HCT116 (cell line): ENCODE results near the gene PLK5. TPM values are rescaled to one million over a fixed set of nuclear protein-coding genes. Genes with fewer than 3 reads are reported as not detected.

Experiments
- ATAC-seq: fragments of 200-7000 bp; cut with Tn5 transposase; 2 replicates; pipeline ENCODE4 v1.9.1; 2020; ENCODE audit warnings: mild to moderate bottlenecking, moderate library complexity
- BruUV-seq: library from RNA; stranded (reverse); fragments of 400-500 nt; replicated peaks from 2 replicates; lab custom pipeline; 2021; lab: Mats Ljungman, UMichigan
- CTCF ChIA-PET: fragments of 300-600 bp; sonication (Branson Sonifier 250); formaldehyde crosslinking; loops from one replicate; lab custom pipeline; 2021; ENCODE audit warnings: antibody characterized with exemption; lab: Charles Lee
- POLR2A ChIA-PET: fragments of 300-600, 350-600 bp; sonication (Branson Sonifier 250); formaldehyde crosslinking; loops from one replicate; lab custom pipeline; 2021; ENCODE audit warnings: antibody characterized with exemption; lab: Charles Lee
- RAD21 ChIA-PET, 2 experiments: fragments of 300-600 bp; sonication (Branson Sonifier 250); formaldehyde crosslinking; loops; one replicate each; lab custom pipeline; 2023; ENCODE audit warnings: low total read pairs in 2 of 2; ENCODE audit not compliant: uncharacterized antibody in 2 of 2, unreplicated experiment in 2 of 2, low non-redundant PET in 1 of 2; lab: Charles Lee
- DNase-seq: peaks from one replicate; pipeline ENCODE4 v3.0.0-alpha.2; 2010; ENCODE audit warnings: low read depth, low spot score
- H2AFZ ChIP-seq: fragments of 200-600 bp; shearing (Covaris generic), sonication (generic); 2 replicates; pipeline ENCODE4 v1.6.1; 2017; ENCODE audit warnings: low read depth, mixed run types, mixed read lengths, antibody characterized with exemption, low read length; ENCODE audit not compliant: poor library complexity, severe bottlenecking
- H3K27ac ChIP-seq: 2 replicates; pipeline ENCODE4 v1.5.1; 2012; ENCODE audit warnings: low read depth, low read length
- H3K27me3 ChIP-seq: fragments of 200-600 bp; sonication (generic); 2 replicates; pipeline ENCODE4 v1.6.1; 2016; ENCODE audit warnings: mixed run types, low read length, mixed read lengths; ENCODE audit not compliant: insufficient read depth
- H3K36me3 ChIP-seq, 2 experiments: fragments of 200-500 bp in 1 of 2; fragments of 200-600 bp in 1 of 2; sonication (Bioruptor generic) in 1 of 2; sonication (generic) in 1 of 2; 2 replicates each; pipeline versions ENCODE4 v1.5.1 to v1.6.1; 2014 to 2016; ENCODE audit warnings: low read length in 2 of 2, inconsistent platforms in 1 of 2, mixed read lengths in 1 of 2, mixed run types in 1 of 2; ENCODE audit not compliant: insufficient read depth in 2 of 2, control insufficient read depth in 1 of 2
- H3K4me1 ChIP-seq, 2 experiments: fragments of 200-600 bp in 1 of 2; sonication (generic) in 1 of 2; 2 replicates each; pipeline versions ENCODE4 v1.5.1 to v1.6.1; 2012 to 2017; ENCODE audit warnings: low read length in 2 of 2, inconsistent platforms in 1 of 2, mild to moderate bottlenecking in 1 of 2, mixed read lengths in 1 of 2, mixed run types in 1 of 2, moderate library complexity in 1 of 2; ENCODE audit not compliant: insufficient read depth in 2 of 2, control insufficient read depth in 1 of 2
- H3K4me2 ChIP-seq: fragments of 200-600 bp; sonication (generic); 2 replicates; pipeline ENCODE4 v1.6.1; 2017; ENCODE audit warnings: mixed run types, low read length, mixed read lengths
- H3K4me3 ChIP-seq, 2 experiments: fragments of 200-600 bp in 1 of 2; sonication (generic) in 1 of 2; replicated peaks in 1 of 2; 2 replicates each; pipeline ENCODE4 v1.5.1; 2011 to 2016; ENCODE audit warnings: low read length in 2 of 2, control low read depth in 1 of 2, low read depth in 1 of 2, mild to moderate bottlenecking in 1 of 2, mixed read lengths in 1 of 2, mixed run types in 1 of 2
- H3K79me2 ChIP-seq: fragments of 200-600 bp; sonication (generic); 2 replicates; pipeline ENCODE4 v1.6.1; 2017; ENCODE audit warnings: mild to moderate bottlenecking, mixed run types, low read length, moderate library complexity, mixed read lengths; ENCODE audit not compliant: insufficient read depth
- H3K9ac ChIP-seq: fragments of 200-600 bp; sonication (generic); 2 replicates; pipeline ENCODE4 v1.6.1; 2016; ENCODE audit warnings: low read length, mixed read lengths
- H3K9me2 ChIP-seq: fragments of 200-600 bp; sonication (generic), shearing (Covaris generic); 2 replicates; pipeline ENCODE4 v1.6.1; 2017; ENCODE audit warnings: mixed run types, mild to moderate bottlenecking, moderate library complexity; ENCODE audit not compliant: insufficient read depth
- H3K9me3 ChIP-seq, 2 experiments: fragments of 200-500 bp in 1 of 2; fragments of 200-600 bp in 1 of 2; sonication (Bioruptor generic) in 1 of 2; sonication (generic) in 1 of 2; 2 replicates each; pipeline ENCODE4 v1.6.1; 2014 to 2017; ENCODE audit warnings: low read length in 2 of 2, mixed read lengths in 2 of 2, inconsistent platforms in 1 of 2, low read depth in 1 of 2, mild to moderate bottlenecking in 1 of 2, mixed run types in 1 of 2, moderate library complexity in 1 of 2; ENCODE audit not compliant: control insufficient read depth in 1 of 2, insufficient read depth in 1 of 2
- H4K20me1 ChIP-seq: fragments of 200-600 bp; sonication (generic), shearing (Covaris generic); 2 replicates; pipeline ENCODE4 v1.6.1; 2017; ENCODE audit warnings: mixed run types, mild to moderate bottlenecking, moderate library complexity; ENCODE audit not compliant: insufficient read depth
- ATF3 ChIP-seq: IDR thresholded peaks from 2 replicates; pipeline ENCODE4 v1.6.1; 2012
- CBX3 ChIP-seq: IDR thresholded peaks from 2 replicates; pipeline ENCODE4 v1.6.1; 2012; ENCODE audit warnings: low read depth
- CEBPB ChIP-seq: IDR thresholded peaks from 2 replicates; pipeline ENCODE4 v1.6.1; 2012; ENCODE audit warnings: low read depth
- CTCF ChIP-seq, 3 experiments: fragments of 200-600 bp in 1 of 3; sonication (generic) in 1 of 3; IDR thresholded peaks in 2 of 3; conservative IDR thresholded peaks in 1 of 3; 2 replicates each; pipeline ENCODE4 v1.5.1; 2012 to 2017; ENCODE audit warnings: low read depth in 2 of 3, low read length in 2 of 3, antibody characterized with exemption in 1 of 3, borderline replicate concordance in 1 of 3, control low read depth in 1 of 3, mild to moderate bottlenecking in 1 of 3, mixed read lengths in 1 of 3, mixed run types in 1 of 3, moderate library complexity in 1 of 3; ENCODE audit not compliant: insufficient read depth in 1 of 3
- EGR1 ChIP-seq: IDR thresholded peaks from 2 replicates; pipeline ENCODE4 v1.6.1; 2012; ENCODE audit warnings: low read depth
- ELF1 ChIP-seq: IDR thresholded peaks from 2 replicates; pipeline ENCODE4 v1.6.1; 2012; ENCODE audit warnings: low read depth, borderline replicate concordance
- EZH2 ChIP-seq: fragments of 200-600 bp; sonication (generic); IDR thresholded peaks from 2 replicates; pipeline ENCODE4 v1.6.1; 2017; ENCODE audit warnings: antibody characterized with exemption, mixed run types
- EZH2phosphoT487 ChIP-seq: fragments of 200-600 bp; IDR thresholded peaks from 2 replicates; pipeline ENCODE4 v1.6.1; 2018; ENCODE audit warnings: antibody characterized with exemption, borderline replicate concordance
- FOSL1 ChIP-seq: IDR thresholded peaks from 2 replicates; pipeline ENCODE4 v1.6.1; 2012; ENCODE audit warnings: low read depth
- JUND ChIP-seq: IDR thresholded peaks from 2 replicates; pipeline ENCODE4 v1.6.1; 2012
- MAX ChIP-seq: IDR thresholded peaks from 2 replicates; pipeline ENCODE4 v1.6.1; 2012
- POLR2A ChIP-seq: IDR thresholded peaks from 2 replicates; pipeline ENCODE4 v1.7.0; 2011; ENCODE audit warnings: borderline replicate concordance; ENCODE audit not compliant: insufficient read depth, insufficient read length; ENCODE audit errors: extremely low read depth
- SRF ChIP-seq: IDR thresholded peaks from 2 replicates; pipeline ENCODE4 v1.6.1; 2012; ENCODE audit warnings: low read depth
- ZBTB33 ChIP-seq: IDR thresholded peaks from 2 replicates; pipeline ENCODE4 v1.6.1; 2011; ENCODE audit warnings: mild to moderate bottlenecking, low read length, moderate library complexity; ENCODE audit not compliant: insufficient replicate concordance; ENCODE audit errors: extremely low read depth
- intact Hi-C: fragments of 100-400 bp; cut with micrococcal nuclease; formaldehyde crosslinking; loops from 2 replicates; pipeline ENCODE4 v1.10.0; 2022
- total RNA-seq: library from RNA; stranded (reverse); gene quantifications from one replicate; pipeline ENCODE4 v1.2.1, GENCODE V29; 2021; ENCODE audit not compliant: unreplicated experiment
- TF ChIP-seq, protein P1 (sequence below): IDR thresholded peaks from 2 replicates; pipeline ENCODE4 v1.6.1; 2012; ENCODE audit warnings: low read depth

PLK5 gene
- total RNA-seq, 1 experiment from 2014 or later: not detected

GRCh38 chr19:1475751-1476437 is 48.0 kb upstream of the PLK5 start:
- Histone ChIP-seq H3K9me2 (no peaks in the 10 kb centered on the region), H4K20me1 (no peaks in the 10 kb centered on the region), H3K4me2 (no peak overlapping the region), H3K27ac (no peak overlapping the region), H2AFZ (no peak overlapping the region), H3K79me2 (peaks cover 34% of the 10 kb centered on the region), H3K9ac (no peak overlapping the region), H3K4me1 (peaks cover 18 to 34% of the 10 kb centered on the region in 2 experiments), H3K36me3 (peaks cover 3 to 5% of the 10 kb centered on the region in 2 experiments; a peak in 2 of 4 replicates), H3K27me3 (no peaks in the 10 kb centered on the region), H3K4me3 (no peak overlapping the region), H3K9me3 (no peaks in the 10 kb centered on the region)
- TF ChIP-seq SRF (no peak), POLR2A (no peak), EZH2phosphoT487 (no peak), ELF1 (no peak), JUND (no peak), ZBTB33 (no peak), CEBPB (no peak), CBX3 (no peak), FOSL1 (no peak), ATF3 (no peak), EZH2 (no peak), CTCF (IDR thresholded peaks at IDR 0.05 in 2 of 3, conservative IDR thresholded peaks at IDR 0.05 in 1 of 3; ENCODE audit: borderline replicate concordance in 1 of 3, insufficient read depth in 1 of 3, low read depth in 2 of 3, low read length in 2 of 3) (no peak), EGR1 (no peak), MAX (no peak)
- TF ChIP-seq, protein P1, sequence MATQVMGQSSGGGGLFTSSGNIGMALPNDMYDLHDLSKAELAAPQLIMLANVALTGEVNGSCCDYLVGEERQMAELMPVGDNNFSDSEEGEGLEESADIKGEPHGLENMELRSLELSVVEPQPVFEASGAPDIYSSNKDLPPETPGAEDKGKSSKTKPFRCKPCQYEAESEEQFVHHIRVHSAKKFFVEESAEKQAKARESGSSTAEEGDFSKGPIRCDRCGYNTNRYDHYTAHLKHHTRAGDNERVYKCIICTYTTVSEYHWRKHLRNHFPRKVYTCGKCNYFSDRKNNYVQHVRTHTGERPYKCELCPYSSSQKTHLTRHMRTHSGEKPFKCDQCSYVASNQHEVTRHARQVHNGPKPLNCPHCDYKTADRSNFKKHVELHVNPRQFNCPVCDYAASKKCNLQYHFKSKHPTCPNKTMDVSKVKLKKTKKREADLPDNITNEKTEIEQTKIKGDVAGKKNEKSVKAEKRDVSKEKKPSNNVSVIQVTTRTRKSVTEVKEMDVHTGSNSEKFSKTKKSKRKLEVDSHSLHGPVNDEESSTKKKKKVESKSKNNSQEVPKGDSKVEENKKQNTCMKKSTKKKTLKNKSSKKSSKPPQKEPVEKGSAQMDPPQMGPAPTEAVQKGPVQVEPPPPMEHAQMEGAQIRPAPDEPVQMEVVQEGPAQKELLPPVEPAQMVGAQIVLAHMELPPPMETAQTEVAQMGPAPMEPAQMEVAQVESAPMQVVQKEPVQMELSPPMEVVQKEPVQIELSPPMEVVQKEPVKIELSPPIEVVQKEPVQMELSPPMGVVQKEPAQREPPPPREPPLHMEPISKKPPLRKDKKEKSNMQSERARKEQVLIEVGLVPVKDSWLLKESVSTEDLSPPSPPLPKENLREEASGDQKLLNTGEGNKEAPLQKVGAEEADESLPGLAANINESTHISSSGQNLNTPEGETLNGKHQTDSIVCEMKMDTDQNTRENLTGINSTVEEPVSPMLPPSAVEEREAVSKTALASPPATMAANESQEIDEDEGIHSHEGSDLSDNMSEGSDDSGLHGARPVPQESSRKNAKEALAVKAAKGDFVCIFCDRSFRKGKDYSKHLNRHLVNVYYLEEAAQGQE: no peak
- ChIA-PET RAD21 (no interaction called here), CTCF (no interaction called here), POLR2A (interaction anchor here (1.4 kb wide), 1 partner anchor 21 kb away, joined by 4 read pairs; no protein-coding TSS in a partner anchor)
- BruUV-seq: no TSS peak
- intact Hi-C loops: no loop called here
- ATAC-seq: no peak
- no peak for DNase-seq
